ENCODE data around the gene FBXO28. TPM values are rescaled to one million over a fixed set of nuclear protein-coding genes. Genes with fewer than 3 reads are reported as not detected.

The FBXO28 gene
- total RNA-seq, 4 donors from 2014 or later: 16.7 to 21.3 (median 18.8) TPM

DNA sequence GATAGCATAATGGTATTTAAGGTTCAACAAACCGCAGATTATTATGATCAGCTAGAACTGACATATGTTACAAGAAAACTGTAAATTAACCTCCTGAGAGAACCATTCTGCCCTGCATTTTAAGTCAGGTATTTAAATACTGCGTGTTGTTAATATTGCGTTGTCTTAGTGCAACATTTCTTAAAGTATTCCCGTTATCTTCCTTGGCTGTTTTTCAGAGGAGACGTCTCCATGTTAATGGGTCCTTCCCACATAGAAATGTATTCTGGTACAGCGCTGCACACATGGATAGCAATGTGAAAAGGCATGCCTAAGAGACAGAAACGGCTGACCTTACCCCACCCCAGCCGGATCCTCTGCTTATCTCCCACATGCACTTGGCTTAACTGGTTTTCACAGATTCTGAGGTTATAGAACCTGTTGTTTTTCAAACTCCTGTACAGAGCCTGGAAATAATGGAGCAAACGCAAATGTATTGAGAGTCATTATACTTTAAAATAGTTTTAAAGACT is 46.3 kb downstream of the FBXO28 start:
- H3K4me3 ChIP-seq: no peak overlapping the region
- H3K27me3 ChIP-seq: no peaks in the 10 kb centered on the region
- no peak overlapping the region for H3K27ac ChIP-seq
- no peak for TF ChIP-seq CTCF (IDR thresholded peaks at IDR 0.05)
- no peak for TF ChIP-seq POLR2A (IDR thresholded peaks at IDR 0.05)
- no peak for TF ChIP-seq EP300 (IDR thresholded peaks at IDR 0.05)
- no peak for DNase-seq (ENCODE audit: low spot score in 2 of 2)
- WGBS, 2 donors: 87 to 92% methylated on average over 9 of the region's 9 CpGs
- peaks cover 0 to 60% (median 0%) of the 10 kb centered on the region in 3 donors for H3K36me3 ChIP-seq
- H3K9me3 ChIP-seq: no peaks in the 10 kb centered on the region
- H3K4me1 ChIP-seq: no peaks in the 10 kb centered on the region

- Histone ChIP-seq H3K4me3 (no peak overlapping the region), H3K27ac (no peak overlapping the region), H3K9me3 (no peaks in the 10 kb centered on the region), H3K4me1 (no peaks in the 10 kb centered on the region), H3K27me3 (no peaks in the 10 kb centered on the region), H3K36me3 (peaks cover 0 to 39% (median 0%) of the 10 kb centered on the region in 3 donors)
- no peak for TF ChIP-seq EP300 (IDR thresholded peaks at IDR 0.05)
- TF ChIP-seq POLR2A (IDR thresholded peaks at IDR 0.05): no peak
- no peak for TF ChIP-seq CTCF (IDR thresholded peaks at IDR 0.05)
- no peak for DNase-seq (ENCODE audit: low spot score in 2 of 2)
- 93 to 97% methylated on average over 8 of the region's 8 CpGs for WGBS, 2 donors
Observed at GRCh38 chr1:224162768-224163167, 48.9 kb downstream of the FBXO28 start.

GRCh38 chr1:224163311-224163710 is 49.4 kb downstream of the FBXO28 start:
- no peaks in the 10 kb centered on the region for H3K4me1 ChIP-seq
- no peaks in the 10 kb centered on the region for H3K27me3 ChIP-seq
- WGBS, 2 donors: 60 to 69% methylated on average over 2 of the region's 2 CpGs
- no peak overlapping the region for H3K4me3 ChIP-seq
- no peak for TF ChIP-seq POLR2A (IDR thresholded peaks at IDR 0.05)
- no peak for TF ChIP-seq EP300 (IDR thresholded peaks at IDR 0.05)
- no peak for TF ChIP-seq CTCF (IDR thresholded peaks at IDR 0.05)
- H3K9me3 ChIP-seq: no peaks in the 10 kb centered on the region
- DNase-seq (ENCODE audit: low spot score in 2 of 2): no peak
- no peak overlapping the region for H3K27ac ChIP-seq
- H3K36me3 ChIP-seq: peaks cover 0 to 33% (median 0%) of the 10 kb centered on the region in 3 donors

- no peaks in the 10 kb centered on the region for H3K9me3 ChIP-seq
- no peaks in the 10 kb centered on the region for H3K27me3 ChIP-seq
- H3K4me3 ChIP-seq: no peak overlapping the region
- peak overlapping the region in 3 of 4 donors; percentile 19 to 67 (median 20) for H3K27ac ChIP-seq
- DNase-seq (ENCODE audit: low spot score in 2 of 2): no peak
- no peaks in the 10 kb centered on the region for H3K36me3 ChIP-seq
- no peak for TF ChIP-seq CTCF (IDR thresholded peaks at IDR 0.05)
- peak in 1 of 2 donors; percentile 24 for TF ChIP-seq EP300 (IDR thresholded peaks at IDR 0.05)
- 32% methylated on average over 5 of the region's 5 CpGs for WGBS, 2 donors
- H3K4me1 ChIP-seq: peaks cover 0 to 12% (median 10%) of the 10 kb centered on the region in 4 donors
Observed at GRCh38 chr1:224168859-224169380, 55.0 kb downstream of the FBXO28 start.

GRCh38 chr1:224169718-224170270 is 55.9 kb downstream of the FBXO28 start:
- no peak overlapping the region for H3K4me3 ChIP-seq
- H3K36me3 ChIP-seq: no peaks in the 10 kb centered on the region
- no peaks in the 10 kb centered on the region for H3K9me3 ChIP-seq
- H3K27me3 ChIP-seq: no peaks in the 10 kb centered on the region
- peaks cover 0 to 12% (median 10%) of the 10 kb centered on the region in 4 donors for H3K4me1 ChIP-seq
- DNase-seq (ENCODE audit: low spot score in 2 of 2): no peak
- peak overlapping the region in 2 of 4 donors; percentile 19 to 67 for H3K27ac ChIP-seq
- TF ChIP-seq EP300 (IDR thresholded peaks at IDR 0.05) (no peak), POLR2A (IDR thresholded peaks at IDR 0.05) (no peak), CTCF (IDR thresholded peaks at IDR 0.05) (no peak)
- WGBS, 2 donors: 83 to 86% methylated on average over 4 of the region's 4 CpGs

Data from tibial nerve (tissue), 4 donors.